ELF-1 (cell line): ENCODE measurements around the gene AKIRIN2.
"Not testable (repeated sequence)": the region's sequence is repeated elsewhere in the genome, so short reads cannot be mapped to it uniquely, and the experiment has no call there.

Experiments
- DNase-seq: peaks from one replicate; pipeline ENCODE4 v3.0.0-alpha.2; 2016; ENCODE audit warnings: low read depth, low spot score

AKIRIN2 gene

DNA sequence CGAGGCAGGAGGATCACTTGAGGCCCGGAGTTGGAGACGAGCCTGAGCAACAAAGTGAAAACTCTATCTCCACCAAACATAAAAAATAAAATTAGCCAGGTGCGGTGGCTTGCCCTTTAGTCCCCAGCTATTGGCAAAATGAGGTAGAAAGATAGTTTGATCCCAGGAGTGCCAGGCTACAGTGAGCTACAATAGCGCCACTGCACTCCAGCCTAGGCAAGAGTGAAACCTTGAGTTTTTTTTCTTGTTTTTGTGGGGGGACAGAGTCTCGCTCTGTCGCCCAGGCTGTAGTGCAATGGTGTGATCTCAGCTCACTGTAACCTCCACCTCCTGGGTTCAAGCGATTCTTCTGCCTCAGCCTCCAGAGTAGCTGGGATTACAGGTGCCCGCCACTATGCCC is 14.1 kb downstream of the AKIRIN2 start:
- DNase-seq: not testable (repeated sequence)

- DNase-seq: no peak
Measured at GRCh38 chr6:87687296-87687695, 14.7 kb downstream of the AKIRIN2 start.

- not testable (repeated sequence) for DNase-seq
Measured at GRCh38 chr6:87686636-87687205, 15.3 kb downstream of the AKIRIN2 start.

DNA sequence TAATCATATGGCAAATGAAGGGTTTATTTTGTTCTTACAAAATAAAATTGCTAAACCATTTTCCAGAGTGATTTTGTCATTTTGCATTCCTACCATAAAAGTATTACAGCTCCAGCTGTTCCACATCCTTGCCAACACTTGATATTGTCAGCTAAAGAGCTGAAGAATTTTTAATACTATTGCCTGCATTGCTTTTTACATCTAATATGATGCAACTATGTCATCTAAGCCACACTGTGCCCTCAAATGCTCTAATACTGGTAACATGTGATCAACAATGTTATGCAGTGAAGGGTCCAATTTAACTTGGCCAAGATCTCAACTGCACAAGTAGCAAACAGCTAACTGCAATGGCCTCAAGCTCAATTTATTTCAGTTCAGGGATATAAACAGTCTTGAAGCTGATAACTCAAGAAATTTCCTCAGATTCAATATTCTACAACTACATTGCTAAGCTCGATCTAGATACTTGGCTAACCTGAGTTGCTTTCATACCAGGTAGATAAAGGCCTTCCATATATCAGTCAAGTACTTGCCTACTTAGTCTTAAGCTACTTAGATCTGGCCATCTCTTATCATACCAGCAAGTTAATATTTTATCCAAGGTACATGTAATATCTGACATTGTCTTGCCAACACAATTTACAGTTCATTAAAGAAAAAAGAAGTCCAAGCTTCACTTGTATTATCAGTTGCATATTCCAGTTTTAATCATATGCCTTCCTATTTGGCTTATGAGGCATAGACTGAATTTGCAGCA is 17.0 kb downstream of the AKIRIN2 start:
- no peak for DNase-seq

DNA sequence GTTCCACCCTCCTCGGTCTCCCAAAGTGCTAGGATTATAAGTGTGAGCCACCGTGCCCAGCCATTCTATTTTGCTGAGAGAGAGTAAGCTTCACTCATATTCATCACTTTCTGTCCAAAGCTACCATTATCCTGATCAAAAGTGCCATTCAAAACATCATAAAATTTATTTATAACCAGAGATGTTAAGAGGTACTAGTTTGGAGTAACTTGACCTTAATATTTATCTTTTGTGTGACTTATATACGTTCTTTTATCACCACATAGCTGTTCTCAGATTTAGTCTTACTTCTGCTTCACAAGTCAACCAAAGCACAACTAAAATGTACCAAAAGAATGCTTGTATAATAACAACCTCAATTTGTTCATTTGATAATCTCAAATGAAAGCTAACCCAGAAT is 18.1 kb downstream of the AKIRIN2 start:
- DNase-seq: no peak

DNA sequence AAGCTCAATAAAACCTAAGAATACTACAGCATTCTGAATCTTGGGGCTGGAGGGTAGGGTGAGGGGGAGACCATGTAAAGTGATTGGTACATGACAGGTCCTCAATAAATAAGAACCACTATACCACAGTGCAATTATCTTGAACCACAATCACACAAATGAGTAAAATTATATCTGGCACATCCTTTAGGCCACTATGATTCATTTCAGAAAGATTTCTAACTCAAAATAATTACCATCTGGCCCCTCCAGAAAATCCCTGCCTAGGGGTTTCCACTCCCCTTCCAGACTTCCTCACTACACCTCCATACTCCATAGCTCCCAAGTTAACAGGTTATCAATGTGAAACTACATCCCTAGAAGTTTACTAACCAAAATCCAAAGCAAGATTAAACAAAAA is 19.7 kb downstream of the AKIRIN2 start:
- DNase-seq: no peak

GRCh38 chr6:87675004-87675681 is 26.9 kb downstream of the AKIRIN2 start:
- no peak for DNase-seq

DNA sequence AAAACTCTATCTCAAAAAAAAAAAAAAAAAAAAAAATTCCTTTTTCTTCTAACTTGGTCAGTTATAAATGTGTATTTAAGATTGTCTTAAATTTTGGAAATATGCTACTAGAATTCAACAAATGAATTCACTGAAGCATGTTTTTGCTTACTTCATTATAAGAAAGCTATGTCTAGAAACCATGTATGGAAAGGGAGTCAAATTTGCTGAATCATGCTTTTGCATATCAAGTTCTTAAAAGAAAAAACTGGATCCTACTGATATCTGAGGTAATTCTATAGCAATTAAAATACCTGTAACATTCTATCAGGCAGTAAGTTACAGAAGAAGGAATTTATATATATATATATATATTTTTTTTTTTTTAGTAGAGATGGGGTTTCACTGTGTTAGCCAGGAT is 27.7 kb downstream of the AKIRIN2 start:
- no peak for DNase-seq

- no peak for DNase-seq
Measured at GRCh38 chr6:87673237-87673636, 28.8 kb downstream of the AKIRIN2 start.

- no peak for DNase-seq
Measured at GRCh38 chr6:87672641-87673040, 29.4 kb downstream of the AKIRIN2 start.

DNA sequence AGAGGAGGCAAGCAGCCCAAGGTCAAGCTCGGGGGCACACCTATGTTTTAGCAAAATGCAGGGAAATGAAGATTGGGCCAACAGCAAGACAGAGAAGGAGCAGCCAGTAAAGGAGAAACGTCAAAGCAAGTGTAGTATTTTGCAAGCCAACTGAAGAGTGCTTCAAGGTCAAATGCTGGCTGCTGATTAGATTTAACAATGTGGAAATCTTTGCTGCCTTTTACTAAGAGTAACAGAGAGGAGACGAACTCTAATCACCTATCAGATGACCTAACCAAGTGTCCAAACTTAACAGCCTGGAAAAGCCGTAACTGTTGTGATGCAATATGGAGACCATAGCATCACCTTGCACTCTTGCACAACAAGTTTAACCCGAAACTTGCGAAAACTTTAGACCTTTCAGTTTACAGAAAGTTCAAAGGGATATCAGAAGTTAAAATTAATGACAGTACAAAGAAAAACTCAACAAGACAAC is 30.4 kb downstream of the AKIRIN2 start:
- no peak for DNase-seq

DNA sequence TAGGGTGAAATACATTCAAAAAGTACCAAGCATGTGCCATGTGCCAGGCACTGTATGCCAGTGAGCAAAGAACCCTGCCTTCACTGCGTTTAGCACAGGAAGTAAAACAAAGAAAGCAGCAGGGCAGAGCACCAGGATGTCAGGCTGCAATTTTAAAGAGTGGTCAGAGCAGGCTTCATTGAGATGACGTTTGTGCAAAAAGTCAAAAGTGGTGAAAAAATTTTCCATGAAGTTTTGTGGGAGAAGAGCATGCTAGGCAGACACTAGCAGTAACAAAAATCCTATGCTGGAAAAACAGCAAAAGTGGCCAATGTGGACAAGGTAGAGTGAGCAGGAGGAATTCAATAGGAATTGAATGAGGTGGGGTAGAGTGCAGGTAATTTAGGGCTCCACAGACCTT is 31.3 kb downstream of the AKIRIN2 start:
- DNase-seq: no peak

DNA sequence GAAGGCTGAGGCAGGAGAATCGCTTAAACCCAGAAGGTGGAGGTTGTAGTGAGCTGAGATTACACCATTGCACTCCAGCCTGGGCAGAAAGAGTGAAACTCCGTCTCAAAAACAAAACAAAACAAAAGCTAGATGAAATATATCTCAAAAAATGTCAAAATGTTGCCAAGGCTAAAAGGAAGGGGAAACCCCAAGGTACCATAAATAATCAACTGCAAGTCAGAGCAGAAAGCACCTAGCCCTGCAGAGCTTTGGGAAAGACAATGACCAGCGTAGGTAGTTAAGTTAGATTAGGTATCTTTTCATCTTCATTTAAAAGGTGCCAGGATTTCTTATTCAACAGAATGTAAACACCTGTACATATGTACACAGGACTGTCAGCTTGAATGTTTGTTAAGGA is 33.0 kb downstream of the AKIRIN2 start:
- no peak for DNase-seq

DNA sequence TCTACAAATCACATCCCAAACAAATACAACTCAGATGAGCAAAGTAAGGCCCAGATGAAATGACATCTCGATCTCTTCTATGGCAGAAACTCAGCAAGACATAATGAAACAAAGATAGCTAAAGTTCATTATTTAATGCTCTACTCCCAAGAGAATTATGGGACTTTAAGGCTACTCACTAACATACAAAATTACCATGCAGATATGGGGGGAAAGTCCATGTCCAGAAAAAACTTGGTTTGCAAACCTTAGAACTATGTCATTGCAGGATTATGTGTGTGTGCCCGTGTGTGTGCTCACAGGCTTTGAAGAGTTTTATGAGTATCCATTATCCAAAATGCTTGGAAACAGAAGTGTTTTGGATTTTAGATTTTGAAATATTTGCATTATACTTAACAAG is 34.0 kb downstream of the AKIRIN2 start:
- no peak for DNase-seq

GRCh38 chr6:87667032-87667431 is 35.0 kb downstream of the AKIRIN2 start:
- no peak for DNase-seq

DNA sequence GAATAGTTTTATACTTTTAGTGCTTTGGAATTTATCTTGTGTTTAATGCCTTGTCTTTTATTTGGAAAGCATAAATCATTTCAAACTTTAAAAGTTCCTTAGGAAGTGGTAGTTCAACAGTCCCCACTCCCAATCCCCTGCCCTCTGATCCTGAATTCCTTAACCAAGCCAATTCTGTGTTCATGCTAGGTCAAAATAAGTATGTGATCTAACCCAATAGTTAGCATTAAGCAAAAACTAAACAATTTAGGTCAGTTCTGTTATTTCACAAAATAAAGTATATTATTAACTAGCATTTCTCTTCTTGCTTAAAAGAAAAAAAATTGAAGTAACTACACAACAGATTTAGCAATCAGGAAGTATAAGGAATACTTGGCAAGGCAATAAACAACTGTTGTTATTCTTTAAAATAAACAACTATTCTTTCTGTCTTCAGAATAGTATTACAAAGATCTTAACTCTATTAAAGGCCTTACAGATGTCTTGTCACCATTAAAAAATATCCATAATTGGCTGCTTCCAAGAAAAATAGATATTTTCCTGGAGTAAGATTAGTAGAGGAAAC is 37.0 kb downstream of the AKIRIN2 start:
- DNase-seq: no peak

DNA sequence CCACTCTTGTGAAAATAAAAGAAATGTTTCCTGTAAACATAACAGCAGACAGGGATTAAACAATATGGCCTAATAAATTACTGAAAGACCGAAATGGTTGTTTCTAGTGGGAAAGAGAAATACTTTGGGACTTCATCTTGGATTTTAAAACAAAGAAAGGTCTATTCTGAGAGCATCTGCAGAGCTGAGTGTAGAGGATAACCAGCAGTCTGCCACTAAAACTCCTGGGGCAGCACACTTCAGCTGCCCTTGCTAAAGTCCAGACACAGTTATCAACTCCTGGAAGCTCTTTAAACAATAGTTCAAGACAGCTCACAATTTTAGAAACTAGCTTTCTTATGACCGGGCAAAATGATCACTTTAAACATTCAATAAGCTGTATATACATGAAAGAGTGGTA is 38.6 kb downstream of the AKIRIN2 start:
- DNase-seq: no peak

- no peak for DNase-seq
Measured at GRCh38 chr6:87661503-87661902, 40.5 kb downstream of the AKIRIN2 start.

- no peak for DNase-seq
Measured at GRCh38 chr6:87661016-87661415, 41.0 kb downstream of the AKIRIN2 start.

DNA sequence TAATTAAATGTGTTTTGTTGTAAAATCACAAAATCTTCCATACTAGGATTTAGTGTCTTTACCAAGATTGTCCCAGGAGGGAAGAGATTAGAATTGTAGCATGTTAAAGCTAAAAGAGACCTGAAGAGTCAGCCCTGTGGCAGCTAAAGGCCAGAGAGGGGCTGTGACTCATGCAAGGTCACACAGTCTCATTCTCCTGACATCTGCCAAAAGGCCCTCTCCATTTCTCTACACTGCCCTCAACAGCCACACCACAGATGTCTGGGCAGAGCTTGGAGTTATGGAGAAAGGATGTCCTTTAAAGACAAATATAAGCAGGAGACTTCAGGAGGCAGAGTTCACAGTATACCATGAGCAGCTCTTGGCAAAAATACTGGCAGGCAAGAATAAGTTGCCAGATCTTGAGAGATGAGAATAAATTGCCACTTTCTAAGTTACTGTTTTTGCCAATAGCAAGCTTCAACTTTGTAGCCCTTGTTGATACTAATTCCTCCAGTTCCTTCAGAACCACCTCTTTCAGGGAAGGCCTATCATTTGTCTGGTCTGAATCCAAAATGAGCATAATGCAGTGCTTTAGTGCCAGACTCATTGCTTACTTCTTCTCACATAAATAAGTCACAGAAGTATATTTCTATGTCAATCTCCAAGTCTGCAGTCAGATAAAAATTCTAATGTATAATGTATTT is 41.7 kb downstream of the AKIRIN2 start:
- no peak for DNase-seq

GRCh38 chr6:87658516-87658915 is 43.5 kb downstream of the AKIRIN2 start:
- DNase-seq: no peak

- no peak for DNase-seq
Measured at GRCh38 chr6:87656857-87657256, 45.2 kb downstream of the AKIRIN2 start.
